ENCODE measurements around the gene HIGD2B.

DNA sequence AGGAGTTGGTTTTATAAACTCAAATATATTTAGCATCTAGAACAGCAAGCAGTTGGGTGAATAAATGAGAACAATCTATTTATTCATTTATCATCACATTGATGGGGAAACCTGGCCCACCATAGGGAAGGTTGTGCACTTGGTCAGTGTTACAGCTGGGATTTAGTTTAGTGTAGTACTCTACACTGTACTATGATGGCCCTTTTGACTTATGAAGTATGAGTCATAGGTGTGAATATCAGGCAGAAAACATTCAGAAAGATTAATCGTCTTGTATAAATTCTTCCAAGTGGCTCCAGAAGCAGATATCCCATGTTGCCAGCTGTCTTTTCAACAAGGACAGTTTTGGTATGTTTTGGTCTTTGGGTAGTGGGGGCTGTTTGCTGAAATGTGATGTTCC is 38.0 kb upstream of the HIGD2B start:
- TF ChIP-seq ETV6 (CRISPR knock-in tag; IDR thresholded peaks at IDR 0.05) (no peak), KAT7 (CRISPR knock-in tag; IDR thresholded peaks at IDR 0.05; ENCODE audit: borderline replicate concordance) (no peak), TEAD1 (CRISPR knock-in tag; IDR thresholded peaks at IDR 0.05) (no peak), ZNF263 (CRISPR knock-in tag; IDR thresholded peaks at IDR 0.05; ENCODE audit: low read depth) (no peak), CREM (CRISPR knock-in tag; IDR thresholded peaks at IDR 0.05) (no peak), CBFB (CRISPR knock-in tag; IDR thresholded peaks at IDR 0.05; ENCODE audit: low read depth) (no peak), ZNF121 (CRISPR knock-in tag; IDR thresholded peaks at IDR 0.05) (no peak), ELF4 (CRISPR knock-in tag; IDR thresholded peaks at IDR 0.05; ENCODE audit: low read depth) (no peak), TP53 (CRISPR knock-in tag; IDR thresholded peaks at IDR 0.05) (no peak), GTF2I (CRISPR knock-in tag; conservative IDR thresholded peaks at IDR 0.05) (no peak)
- TF ChIP-seq, protein P1, sequence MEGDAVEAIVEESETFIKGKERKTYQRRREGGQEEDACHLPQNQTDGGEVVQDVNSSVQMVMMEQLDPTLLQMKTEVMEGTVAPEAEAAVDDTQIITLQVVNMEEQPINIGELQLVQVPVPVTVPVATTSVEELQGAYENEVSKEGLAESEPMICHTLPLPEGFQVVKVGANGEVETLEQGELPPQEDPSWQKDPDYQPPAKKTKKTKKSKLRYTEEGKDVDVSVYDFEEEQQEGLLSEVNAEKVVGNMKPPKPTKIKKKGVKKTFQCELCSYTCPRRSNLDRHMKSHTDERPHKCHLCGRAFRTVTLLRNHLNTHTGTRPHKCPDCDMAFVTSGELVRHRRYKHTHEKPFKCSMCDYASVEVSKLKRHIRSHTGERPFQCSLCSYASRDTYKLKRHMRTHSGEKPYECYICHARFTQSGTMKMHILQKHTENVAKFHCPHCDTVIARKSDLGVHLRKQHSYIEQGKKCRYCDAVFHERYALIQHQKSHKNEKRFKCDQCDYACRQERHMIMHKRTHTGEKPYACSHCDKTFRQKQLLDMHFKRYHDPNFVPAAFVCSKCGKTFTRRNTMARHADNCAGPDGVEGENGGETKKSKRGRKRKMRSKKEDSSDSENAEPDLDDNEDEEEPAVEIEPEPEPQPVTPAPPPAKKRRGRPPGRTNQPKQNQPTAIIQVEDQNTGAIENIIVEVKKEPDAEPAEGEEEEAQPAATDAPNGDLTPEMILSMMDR (IDR thresholded peaks at IDR 0.05) = no peak
- TF ChIP-seq, protein P2, sequence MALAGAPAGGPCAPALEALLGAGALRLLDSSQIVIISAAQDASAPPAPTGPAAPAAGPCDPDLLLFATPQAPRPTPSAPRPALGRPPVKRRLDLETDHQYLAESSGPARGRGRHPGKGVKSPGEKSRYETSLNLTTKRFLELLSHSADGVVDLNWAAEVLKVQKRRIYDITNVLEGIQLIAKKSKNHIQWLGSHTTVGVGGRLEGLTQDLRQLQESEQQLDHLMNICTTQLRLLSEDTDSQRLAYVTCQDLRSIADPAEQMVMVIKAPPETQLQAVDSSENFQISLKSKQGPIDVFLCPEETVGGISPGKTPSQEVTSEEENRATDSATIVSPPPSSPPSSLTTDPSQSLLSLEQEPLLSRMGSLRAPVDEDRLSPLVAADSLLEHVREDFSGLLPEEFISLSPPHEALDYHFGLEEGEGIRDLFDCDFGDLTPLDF (CRISPR knock-in tag; IDR thresholded peaks at IDR 0.05) = no peak
- TF ChIP-seq, protein P3, sequence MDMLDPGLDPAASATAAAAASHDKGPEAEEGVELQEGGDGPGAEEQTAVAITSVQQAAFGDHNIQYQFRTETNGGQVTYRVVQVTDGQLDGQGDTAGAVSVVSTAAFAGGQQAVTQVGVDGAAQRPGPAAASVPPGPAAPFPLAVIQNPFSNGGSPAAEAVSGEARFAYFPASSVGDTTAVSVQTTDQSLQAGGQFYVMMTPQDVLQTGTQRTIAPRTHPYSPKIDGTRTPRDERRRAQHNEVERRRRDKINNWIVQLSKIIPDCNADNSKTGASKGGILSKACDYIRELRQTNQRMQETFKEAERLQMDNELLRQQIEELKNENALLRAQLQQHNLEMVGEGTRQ (CRISPR knock-in tag; IDR thresholded peaks at IDR 0.05) = no peak
- TF ChIP-seq, protein P4, sequence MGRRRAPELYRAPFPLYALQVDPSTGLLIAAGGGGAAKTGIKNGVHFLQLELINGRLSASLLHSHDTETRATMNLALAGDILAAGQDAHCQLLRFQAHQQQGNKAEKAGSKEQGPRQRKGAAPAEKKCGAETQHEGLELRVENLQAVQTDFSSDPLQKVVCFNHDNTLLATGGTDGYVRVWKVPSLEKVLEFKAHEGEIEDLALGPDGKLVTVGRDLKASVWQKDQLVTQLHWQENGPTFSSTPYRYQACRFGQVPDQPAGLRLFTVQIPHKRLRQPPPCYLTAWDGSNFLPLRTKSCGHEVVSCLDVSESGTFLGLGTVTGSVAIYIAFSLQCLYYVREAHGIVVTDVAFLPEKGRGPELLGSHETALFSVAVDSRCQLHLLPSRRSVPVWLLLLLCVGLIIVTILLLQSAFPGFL (CRISPR knock-in tag; IDR thresholded peaks at IDR 0.05; ENCODE audit: borderline replicate concordance) = no peak
